Activated CD4-positive, alpha-beta T cell treated with anti-CD3 and anti-CD28 coated beads for 24 hours (primary cell): ENCODE measurements around the gene ETV7.
"Not testable (repeated sequence)": the region's sequence is repeated elsewhere in the genome, so short reads cannot be mapped to it uniquely, and the experiment has no call there.

Experiments
- DNase-seq, 2 donors: peaks; one replicate each; pipeline ENCODE4 v3.0.0-alpha.2; 2020; ENCODE audit warnings: low read depth in 2 of 2

The ETV7 gene

GRCh38 chr6:36387440-36388303 lies at the start of gene ETV7:
TSS of gene ETV7 (minus strand) at chr6:36387669. CDS start at chr6:36387541, 128 bp downstream.
- peak; percentile 9 to 23 for DNase-seq

DNA sequence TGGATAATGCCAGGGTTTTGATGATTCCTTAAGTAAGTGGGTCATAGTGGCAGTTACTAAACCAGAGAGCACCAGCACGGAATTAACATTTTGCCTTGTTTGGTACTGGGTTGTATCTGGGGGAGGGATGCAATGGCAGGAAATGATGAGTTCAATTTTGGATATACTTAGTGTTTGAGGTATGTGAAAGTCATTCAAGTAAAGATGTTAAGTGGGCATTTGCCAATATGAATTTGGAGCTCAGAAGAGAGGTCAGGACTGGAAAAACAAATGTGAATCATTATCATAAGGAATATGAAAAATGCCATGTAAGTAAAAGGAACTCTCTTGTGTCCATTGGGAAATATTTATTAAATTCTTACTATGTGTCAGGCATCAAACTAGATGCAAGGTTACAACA lies 49.0 kb upstream of the ETV7 start:
- no peak for DNase-seq

DNA sequence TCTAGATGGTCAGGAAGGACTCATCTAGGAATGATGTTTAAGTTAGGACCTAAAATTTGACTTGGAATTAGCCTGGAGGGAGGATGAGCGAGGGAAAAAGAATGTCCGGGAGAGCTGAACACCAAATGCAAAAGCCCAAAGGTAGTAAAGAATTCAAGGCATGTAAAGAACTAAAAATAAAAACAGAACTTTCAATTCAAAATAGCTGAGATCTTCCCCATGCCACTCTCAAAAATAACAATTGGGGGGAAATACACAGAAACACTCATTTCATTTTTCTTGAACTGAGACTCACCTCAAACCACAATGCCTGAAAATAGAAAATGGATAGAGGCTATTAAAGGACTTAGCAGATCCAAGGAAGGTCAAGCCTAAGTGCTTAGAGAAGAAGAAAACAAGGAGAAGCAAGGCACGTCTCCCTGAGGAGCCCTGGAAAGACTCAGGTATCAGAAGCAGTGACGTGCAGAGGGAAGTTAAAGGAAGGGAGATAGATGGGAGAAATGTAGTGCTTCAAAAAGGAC lies 44.7 kb upstream of the ETV7 start:
- DNase-seq = no peak

- no peak for DNase-seq
Observed at GRCh38 chr6:36431197-36431596, 43.7 kb upstream of the ETV7 start.

GRCh38 chr6:36430351-36430750 lies 42.9 kb upstream of the ETV7 start:
- no peak for DNase-seq

GRCh38 chr6:36428911-36429310 lies 41.4 kb upstream of the ETV7 start:
- no peak for DNase-seq

DNA sequence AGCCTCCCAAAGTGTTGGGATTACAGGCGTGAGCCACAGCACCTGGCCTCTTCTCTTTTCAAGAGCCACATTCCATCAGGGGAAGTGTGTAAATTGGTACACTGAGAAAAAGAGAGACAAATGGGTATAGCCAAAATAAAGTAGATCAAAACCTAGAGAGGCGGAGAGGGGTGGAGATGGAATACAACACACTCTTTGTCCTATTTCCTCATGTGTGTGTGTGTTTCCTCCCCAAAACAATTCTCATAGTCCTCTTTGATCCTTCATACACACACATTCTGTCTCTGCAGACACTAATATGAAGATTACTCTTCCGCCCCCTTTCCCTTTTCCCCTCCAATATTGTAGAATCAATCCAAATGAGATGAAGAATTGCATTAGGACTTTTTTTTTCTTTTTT lies 39.2 kb upstream of the ETV7 start:
- no peak for DNase-seq

- peak; percentile 97 for DNase-seq
Observed at GRCh38 chr6:36423101-36423824, 35.8 kb upstream of the ETV7 start.

- DNase-seq = no peak
Observed at GRCh38 chr6:36422714-36423100, 35.2 kb upstream of the ETV7 start.

DNA sequence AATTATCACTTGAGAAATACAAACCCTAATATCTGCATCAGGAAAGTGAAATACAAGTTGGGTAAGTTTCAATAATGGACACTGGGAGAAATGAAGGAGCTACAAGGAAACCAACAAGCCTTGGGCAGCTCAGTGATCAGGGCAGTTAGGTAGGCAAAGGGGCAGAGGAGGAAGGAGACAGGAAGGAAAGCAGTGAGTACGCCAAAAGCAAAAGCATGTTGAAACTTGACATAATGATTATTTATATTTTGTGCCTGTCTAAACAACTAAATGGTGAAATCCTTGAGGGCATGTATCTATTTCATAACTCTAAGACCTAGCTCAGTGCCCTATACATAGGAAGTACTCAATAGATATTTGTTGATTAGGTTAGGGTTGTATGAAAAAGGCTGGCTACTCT lies 31.8 kb upstream of the ETV7 start:
- no peak for DNase-seq

GRCh38 chr6:36418558-36418957 lies 31.1 kb upstream of the ETV7 start:
- DNase-seq = no peak

DNA sequence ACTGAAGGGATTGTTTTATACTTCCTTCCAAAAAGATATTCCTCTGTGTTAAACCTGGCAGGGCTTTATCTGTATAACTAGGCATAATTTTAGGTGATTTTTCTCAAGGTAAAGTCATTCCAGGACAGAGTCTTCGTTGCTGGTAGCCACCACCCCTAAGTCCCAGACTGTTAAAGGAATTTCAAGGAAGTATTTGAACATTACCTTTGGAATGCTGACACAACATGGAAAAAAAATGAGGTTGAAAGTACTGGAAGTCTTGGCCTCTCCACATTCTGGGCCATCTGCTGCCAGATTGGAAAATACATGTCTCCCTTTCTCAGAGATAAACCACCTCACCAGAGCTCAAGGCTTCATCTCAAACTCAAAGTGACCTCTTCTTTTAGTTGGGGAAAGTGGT lies 27.0 kb upstream of the ETV7 start:
- no peak for DNase-seq

GRCh38 chr6:36413489-36414480 lies 26.3 kb upstream of the ETV7 start:
- no peak for DNase-seq

DNA sequence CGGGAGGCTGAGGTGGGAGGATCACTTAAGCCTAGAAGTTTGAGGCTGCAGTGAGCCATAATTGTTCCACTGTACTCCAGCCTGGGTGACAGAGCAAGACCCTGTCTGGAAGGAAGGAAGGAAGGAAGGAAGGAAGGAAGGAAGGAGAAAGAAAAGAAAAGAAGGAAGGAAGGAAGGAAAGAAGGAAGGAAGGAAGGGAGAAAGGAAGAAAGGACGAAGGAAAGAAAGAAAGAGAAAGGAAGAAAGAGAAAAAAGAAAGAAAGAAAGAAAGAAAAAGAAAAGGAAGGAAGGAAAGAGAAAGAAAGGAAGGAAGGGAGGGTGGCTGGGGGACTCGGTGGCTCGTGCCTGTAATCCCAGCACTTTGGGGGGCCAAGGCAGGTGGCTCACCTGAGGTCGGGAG lies 22.2 kb upstream of the ETV7 start:
- not testable (repeated sequence) for DNase-seq

DNA sequence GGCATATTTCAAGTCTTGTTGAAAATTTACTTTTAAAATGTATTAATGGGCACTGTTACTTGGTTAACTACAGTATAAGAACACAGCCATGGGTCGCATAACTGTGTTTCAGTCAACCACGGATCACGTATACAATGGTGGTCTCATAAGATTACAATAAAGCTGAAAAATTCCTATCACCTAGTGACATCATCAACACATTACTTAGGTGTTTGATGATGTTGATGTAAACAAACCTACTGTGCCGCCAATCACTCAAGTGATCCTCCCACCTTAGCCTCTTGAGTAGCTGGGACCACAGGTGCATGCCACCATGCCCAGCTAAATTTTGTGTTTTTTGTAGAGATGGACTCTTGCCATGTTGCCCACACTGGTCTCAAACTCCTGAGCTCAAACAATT lies 16.7 kb upstream of the ETV7 start:
- DNase-seq = no peak

- no peak for DNase-seq
Observed at GRCh38 chr6:36402481-36402880, 15.0 kb upstream of the ETV7 start.

DNA sequence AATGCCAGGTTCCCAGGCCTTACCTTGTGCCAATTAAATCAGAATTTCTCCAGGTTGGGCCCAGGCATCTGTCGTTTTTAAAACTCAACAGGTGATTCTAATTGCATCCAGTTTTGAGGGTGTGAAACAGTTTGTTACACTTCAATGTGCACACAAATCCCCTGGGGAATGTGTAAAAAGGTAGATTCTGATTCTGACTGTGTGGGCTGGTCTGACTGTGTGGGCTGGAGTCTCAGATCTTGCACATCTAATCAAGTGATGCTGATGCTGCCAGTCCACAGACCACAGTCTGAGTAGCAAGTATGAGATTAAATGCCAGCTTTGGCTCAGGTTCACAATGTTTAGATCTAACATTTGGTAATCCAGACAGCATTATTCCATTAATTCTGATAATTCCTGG lies 12.5 kb upstream of the ETV7 start:
- no peak for DNase-seq

- DNase-seq = no peak
Observed at GRCh38 chr6:36392621-36393020, 5.2 kb upstream of the ETV7 start.

GRCh38 chr6:36389353-36389752 lies 1.9 kb upstream of the ETV7 start:
- no peak for DNase-seq

- no peak for DNase-seq
Observed at GRCh38 chr6:36386495-36387439, 702 bp downstream of the ETV7 start.

DNA sequence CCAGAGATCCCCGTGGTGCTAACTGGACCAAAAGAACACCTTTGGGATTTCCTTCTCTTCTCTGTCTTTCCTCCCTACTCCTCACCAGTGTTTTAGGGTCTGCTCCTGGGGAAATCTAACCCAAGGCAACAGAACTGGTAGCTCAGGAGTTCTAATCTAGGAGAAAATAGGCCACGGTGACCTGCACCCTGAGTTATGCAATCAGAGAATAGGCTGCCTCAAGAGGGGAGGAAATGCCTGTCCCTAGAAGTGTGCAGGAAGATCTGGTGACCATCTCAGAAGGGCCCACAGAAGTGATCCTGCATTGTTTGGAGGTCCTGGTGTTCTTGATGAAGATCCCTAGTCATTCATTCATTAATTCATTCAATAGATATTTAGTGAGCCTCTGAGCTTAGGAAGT lies 3.4 kb downstream of the ETV7 start:
- no peak for DNase-seq
